ENCODE data around the gene MTG2.

The MTG2 gene

DNA sequence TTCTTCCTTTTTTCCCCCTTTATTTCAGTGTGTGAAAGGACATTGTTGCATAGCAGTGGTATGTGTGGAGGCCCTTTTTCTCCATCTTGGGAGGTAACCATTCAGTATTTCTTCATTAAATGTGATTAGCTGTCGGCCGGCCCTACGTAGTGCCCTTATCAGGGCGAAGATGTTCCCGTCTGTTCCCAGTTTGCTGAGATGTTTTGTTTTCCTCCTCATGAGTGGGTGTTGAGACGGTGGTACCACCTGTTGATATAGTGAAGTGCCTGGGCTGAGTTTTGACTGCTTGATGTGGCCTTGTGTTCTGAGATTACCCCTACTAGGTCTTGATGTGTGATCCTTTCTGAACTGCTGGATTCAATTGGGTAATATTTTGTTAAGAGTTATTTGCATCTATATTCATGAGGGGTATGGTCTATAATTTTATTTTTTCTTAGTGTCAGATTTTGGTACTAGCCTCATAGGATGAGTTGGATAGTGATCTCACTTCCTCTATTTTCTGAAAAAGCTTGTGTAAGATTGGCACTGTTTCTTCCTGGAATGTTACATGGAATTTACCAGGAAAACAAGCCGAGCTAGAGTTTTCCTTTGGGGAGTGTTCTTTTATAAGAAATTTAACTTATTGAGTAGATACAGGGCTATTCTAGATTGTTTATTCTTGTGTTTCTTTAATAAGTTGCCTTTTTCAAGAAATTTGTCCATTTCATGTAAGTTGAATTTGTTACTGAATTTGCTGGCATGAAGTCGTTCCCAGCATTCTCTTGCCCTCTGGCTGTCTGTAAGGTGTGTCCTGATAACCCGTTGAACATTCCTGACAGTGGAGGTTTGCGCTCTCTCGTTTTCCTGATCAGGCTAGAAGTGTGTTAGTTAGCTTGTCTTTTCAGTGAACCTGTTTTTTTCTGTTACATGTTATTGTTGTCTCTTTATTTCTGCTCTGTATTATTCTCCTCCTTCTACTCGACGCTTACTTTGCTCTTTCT is 4.3 kb downstream of the MTG2 start:
- DNase-seq: no peak

DNA sequence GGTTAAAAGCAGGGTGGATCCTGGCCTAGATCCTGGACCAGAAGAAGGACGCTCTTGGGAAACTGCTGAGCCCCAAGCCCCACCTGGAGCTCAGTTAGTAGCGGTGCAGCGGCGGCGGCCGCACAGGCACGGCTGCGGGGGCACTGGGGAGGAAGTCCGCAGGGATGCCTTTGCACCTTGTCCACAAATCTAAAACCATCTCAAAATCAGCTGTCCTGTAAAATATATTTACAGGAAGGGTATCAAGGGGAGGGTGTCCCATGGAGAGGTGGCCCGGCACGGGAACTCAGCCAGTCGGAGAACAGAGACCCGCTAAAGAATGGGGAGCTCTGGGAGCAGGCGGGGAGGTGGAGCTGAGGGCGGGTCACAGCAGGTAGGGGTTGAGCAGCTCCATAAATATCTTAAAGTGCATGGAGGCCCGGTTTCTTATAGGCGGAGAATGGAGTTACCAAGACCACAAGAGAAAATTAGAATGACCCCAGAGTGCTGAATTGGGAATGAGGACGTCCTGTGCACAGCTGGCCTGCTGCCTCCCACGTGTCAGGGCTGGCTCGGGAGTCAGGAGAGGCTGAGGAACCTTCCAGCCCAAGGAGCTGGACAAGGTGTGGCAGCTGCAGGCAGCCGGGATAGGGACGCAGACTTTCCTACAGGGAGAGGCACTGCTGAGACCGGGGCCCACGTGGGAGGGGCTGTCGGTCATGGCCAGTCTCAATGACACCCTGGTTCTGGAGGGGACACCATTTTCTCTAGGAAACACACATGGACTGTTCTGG is 8.0 kb downstream of the MTG2 start:
- DNase-seq: no peak

DNA sequence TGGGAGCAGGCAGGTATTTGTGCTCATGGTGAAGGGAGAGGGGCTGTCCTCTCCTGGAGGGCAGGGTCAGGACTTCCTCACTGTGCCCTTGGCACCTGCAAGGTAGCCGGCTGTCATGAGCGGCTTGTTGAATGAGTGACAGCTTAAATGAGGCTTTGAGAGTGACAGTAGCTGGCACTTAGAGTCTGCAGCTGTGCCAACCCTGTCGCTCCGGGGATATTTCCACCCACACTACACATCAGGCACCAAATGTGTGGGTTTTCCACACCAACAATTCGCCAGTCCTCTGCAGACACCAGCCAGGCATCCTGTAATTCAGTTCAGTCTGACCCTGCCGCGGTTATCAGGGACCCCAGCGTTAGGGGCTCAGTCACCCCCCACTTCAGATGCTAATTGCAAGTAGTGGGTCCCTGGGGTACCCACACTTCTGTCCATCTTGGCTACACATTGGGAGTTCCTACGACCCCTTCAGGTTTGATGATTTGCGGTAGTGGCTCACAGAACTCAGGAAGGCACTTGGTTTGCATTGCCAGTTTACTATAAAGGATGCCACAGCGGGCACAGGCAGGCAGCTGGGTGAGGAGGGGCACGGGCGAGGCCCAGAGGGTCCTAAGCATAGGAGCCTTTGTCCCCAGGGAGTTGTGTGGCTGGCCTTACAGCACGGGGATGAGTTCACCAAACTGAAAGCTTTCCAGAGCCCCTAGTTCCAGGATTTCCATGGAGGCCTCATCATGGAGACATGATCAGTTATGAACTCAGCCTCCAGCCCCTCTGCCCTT is 9.1 kb downstream of the MTG2 start:
- no peak for DNase-seq

DNA sequence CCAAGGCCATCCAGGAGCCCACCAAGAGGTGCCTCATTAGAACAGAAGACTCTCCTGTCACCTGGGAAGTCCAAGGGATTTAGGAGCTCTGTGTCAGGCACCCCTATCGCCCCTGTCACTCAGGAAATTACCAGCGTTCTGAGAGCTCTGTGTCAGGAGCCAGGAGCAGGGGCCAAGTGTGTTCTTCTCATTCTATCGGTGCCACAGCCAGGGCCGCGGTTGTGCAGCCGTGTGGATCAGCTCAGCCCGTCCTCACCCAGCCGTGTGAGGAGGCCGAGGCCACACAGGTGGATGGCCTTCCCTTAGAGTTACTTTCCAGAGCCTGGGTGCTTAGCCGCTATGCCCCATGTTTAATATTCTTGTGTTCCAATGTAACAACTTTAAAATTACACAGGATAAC is 9.8 kb downstream of the MTG2 start:
- no peak for DNase-seq

GRCh38 chr20:62193079-62194025 is 10.5 kb downstream of the MTG2 start:
- DNase-seq: no peak

- no peak for DNase-seq
Observed at GRCh38 chr20:62195075-62195405, 12.2 kb downstream of the MTG2 start.

DNA sequence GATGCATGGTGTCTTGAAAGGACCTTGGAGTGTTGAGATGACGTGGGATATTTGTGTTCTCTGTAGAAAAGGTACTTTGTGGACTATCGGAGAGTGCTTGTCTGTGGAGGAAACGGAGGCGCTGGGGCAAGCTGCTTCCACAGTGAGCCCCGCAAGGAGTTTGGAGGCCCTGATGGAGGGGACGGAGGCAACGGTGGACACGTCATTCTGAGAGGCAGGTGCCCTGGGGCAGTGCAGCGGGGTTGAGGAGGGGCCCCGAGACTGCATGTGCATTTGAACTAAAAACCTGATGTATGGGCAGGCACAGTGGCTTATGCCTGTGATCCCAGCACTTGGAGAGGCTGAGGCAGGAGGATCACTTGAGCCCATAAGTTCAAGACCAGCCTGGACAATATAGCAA is 12.9 kb downstream of the MTG2 start:
- DNase-seq: no peak

- DNase-seq: no peak
Observed at GRCh38 chr20:62196286-62196685, 13.5 kb downstream of the MTG2 start.

- no peak for DNase-seq
Observed at GRCh38 chr20:62197311-62197710, 14.5 kb downstream of the MTG2 start.

DNA sequence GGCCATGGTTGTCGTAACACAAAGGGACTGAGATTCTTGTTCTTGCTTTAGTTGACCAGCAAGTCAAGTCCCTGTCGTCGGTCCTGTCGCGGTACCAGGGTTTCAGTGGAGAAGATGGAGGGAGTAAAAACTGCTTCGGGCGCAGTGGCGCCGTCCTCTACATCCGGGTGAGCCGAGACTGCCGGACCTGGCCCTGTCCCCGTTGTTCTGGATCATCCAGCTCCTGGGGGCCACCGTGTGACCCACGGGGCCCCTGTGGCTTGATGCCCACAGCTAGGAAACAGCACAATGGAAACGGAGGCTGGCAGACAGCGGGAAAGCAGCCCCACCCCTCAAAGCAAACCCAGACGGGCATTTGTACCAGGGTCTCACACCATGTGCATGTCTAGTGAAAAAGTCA is 15.0 kb downstream of the MTG2 start:
- no peak for DNase-seq

GRCh38 chr20:62198496-62198895 is 15.7 kb downstream of the MTG2 start:
- DNase-seq: no peak

- no peak for DNase-seq
Observed at GRCh38 chr20:62198931-62199330, 16.1 kb downstream of the MTG2 start.

DNA sequence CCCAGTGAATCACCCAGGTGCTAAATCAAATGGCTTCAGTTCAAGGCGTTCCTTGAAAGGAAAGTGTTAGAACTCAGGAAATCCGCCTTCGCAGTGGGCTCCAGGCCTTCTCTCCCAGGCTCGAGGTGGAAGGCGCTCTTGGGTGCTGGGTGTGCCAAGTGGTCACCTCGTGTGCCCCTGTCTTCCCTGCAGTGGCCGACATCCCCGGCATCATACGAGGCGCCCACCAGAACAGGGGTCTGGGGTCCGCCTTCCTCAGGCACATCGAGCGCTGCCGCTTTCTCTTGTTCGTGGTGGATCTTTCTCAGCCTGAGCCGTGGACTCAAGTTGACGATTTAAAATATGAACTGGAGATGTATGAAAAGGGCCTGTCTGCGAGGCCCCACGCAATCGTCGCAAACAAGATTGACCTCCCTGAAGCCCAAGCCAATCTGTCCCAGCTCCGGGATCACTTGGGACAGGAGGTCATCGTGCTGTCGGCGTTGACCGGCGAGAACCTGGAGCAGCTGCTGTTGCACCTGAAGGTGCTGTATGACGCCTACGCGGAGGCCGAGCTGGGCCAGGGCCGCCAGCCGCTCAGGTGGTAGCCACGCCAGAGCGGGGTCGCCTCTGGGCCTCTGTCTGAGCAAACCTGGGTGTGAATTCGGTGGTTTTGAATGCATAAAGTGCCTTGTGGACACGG is 17.8 kb downstream of the MTG2 start:
- DNase-seq: no peak

- DNase-seq: no peak
Observed at GRCh38 chr20:62201173-62202082, 18.6 kb downstream of the MTG2 start.

DNA sequence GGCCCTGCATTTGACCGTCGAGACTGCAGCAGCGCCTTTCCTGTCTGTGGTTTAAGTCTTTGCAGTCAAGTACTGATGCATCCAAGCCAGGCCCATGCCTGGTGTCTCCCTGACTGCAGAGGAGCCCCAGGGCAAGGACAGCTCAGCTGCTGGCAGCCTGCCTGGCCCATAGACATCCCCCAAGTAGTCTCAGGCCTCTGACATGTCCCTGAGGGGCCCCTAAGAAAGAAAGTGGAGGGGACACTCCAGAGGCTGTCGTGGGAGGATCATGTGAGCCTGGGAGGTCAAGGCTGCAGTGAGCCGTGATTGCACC is 19.2 kb downstream of the MTG2 start:
- no peak for DNase-seq

- DNase-seq: no peak
Observed at GRCh38 chr20:62202676-62203377, 20.0 kb downstream of the MTG2 start.

- no peak for DNase-seq
Observed at GRCh38 chr20:62203378-62204030, 20.7 kb downstream of the MTG2 start.

- no peak for DNase-seq
Observed at GRCh38 chr20:62205618-62206387, 23.0 kb downstream of the MTG2 start.

- DNase-seq: no peak
Observed at GRCh38 chr20:62206388-62206775, 23.6 kb downstream of the MTG2 start.

Data from activated CD4-positive, alpha-beta T cell treated with anti-CD3 and anti-CD28 coated beads, Interleukin-2, amount 50 U/mL, for 48 hours (primary cell).